ENCODE data around the gene MAP2.

The MAP2 gene

DNA sequence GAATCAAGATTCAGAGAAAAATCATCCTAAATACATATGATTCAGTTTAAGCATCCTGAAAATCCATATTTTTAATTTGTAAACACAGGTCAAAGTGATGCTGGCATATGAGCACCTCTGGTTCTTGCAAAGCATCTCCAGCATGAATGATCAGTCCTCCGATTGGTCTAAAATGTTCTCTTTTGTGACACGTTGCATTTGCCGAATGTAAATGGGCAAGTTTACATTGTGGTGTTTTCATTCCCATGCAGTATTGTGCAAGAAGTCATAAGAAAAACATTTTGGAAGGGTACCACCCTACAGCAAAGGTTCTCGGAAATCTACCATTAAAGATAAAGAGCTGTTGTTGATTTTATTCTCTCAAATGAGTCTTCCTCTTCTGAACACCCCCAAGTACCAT is 239.8 kb downstream of the MAP2 start:
- no peak for DNase-seq

GRCh38 chr2:209666296-209666695 is 242.4 kb downstream of the MAP2 start:
- DNase-seq, result no peak

- DNase-seq, result no peak
Observed at GRCh38 chr2:209671020-209671680, 247.3 kb downstream of the MAP2 start.

- no peak for DNase-seq
Observed at GRCh38 chr2:209673811-209674210, 250.0 kb downstream of the MAP2 start.

DNA sequence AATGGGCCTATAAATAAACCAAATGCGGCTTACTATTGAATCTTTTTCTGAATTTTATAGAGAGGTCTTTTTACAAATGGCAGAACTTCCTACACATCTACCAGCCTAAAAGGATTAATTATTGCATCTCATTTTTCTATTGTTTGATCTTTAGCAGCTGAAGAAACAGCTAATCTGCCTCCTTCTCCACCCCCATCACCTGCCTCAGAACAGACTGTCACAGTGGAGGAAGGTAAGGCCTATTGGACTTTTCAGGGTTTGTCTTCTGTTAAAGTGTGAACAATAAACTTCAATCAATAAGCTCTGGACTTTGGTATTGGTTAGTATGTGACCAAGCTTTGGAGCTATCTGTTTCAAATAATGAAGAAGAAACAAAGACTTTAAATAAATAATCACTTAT is 256.7 kb downstream of the MAP2 start:
- DNase-seq, result no peak

- no peak for DNase-seq
Observed at GRCh38 chr2:209681201-209681735, 257.4 kb downstream of the MAP2 start.

DNA sequence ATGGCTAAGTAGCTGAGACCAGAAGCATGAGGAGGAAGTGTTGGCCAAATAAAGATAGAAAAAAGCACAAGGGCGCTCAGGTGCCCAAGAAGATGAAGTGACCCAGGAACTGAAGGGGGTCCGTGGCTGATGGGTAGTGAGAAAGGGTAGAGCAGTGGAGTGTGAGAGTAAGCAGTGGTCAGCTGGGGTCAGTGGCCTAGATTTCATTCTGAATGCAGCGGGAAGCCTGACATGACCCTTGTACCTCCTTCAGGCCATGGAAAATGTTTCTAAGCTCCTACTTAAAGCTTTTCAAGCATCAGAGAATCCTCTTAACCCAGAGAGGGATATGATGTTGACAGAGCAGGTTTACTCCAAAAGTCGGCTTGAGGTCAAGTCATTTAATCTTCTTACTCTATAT is 258.8 kb downstream of the MAP2 start:
- no peak for DNase-seq

- no peak for DNase-seq
Observed at GRCh38 chr2:209685340-209685739, 261.5 kb downstream of the MAP2 start.

- no peak for DNase-seq
Observed at GRCh38 chr2:209685963-209686362, 262.1 kb downstream of the MAP2 start.

GRCh38 chr2:209686448-209686847 is 262.6 kb downstream of the MAP2 start:
- DNase-seq, result no peak

DNA sequence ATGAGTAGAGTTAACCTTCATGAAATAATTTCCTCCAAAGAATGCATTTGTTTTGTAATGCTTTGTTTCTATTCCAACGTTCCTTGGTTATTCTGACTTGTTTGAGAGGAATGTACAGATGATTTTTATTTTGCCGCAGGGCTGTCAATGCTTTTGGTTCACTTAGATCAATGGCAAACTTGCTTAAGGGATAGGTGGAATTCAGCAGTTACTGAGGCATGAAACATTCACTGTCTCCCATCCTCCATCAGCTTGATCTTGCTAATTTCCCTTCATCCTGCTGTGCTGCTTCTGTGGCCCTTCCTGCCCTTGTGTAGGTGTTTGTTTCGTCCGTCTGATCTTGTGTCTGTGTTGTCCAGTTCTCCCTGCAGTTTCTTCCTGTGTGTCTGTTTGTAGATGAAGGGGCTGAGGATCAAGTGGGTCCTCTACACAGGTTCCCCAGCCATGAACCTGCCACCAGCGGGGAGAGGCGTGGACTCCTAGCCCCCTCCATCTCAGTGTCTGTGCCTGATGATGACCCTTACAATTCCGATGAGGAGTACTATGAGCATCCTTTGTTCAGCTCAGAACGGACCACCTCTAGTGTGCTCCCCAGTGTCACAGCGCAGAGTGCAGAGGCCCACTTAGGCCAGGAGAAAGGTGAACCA is 263.6 kb downstream of the MAP2 start:
- no peak for DNase-seq

DNA sequence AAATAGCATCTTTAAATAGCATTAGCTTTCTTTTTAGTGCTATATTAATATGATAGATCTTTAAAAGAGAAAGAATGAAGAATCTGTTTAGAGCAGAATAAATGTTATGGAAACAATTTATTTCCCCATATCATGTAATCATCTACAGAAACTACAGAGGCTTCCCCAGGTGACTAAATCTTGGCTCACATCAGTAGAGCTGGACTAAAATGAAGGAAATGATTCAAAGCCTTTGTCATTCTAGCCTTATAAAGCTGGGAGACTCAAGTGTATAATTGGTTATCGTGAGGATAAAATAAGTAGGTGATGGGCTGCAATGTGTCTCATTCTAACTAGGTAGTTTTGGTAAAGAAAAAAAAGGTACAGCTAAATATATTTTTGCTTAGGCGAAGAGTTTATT is 264.5 kb downstream of the MAP2 start:
- DNase-seq, result no peak

DNA sequence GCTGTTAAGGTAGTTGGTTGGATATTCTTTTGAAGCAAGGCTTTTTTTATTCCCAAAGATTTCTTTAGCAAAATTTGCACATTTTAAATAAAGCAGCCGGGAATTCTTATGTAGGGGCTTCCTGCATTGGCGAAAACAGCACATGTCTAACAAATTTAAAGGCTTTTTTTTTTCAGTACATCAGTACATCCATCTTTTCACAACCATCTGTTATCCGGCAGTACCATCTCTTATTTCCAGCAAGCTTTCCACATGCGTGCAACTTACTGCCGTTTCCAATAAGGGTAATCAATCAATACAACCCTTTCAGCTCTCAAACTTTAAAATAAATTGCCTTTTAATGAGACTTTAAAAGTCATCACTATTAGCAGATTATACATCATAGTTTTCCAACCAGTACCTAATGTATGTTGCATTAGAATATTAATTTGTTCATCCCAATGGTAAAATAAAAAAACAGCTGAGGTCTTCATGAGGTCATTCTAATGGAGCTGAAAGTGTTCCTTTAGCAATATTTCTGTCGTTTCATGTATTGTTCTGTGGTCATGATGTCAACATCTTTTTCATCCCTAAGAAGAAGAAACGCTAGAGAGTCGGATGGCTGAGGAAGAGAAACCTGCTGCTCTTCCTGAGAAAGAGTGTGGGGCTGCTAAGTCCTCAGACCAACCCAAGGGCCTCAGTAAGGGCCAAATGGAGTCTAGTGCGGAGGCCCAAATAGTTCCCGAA is 266.3 kb downstream of the MAP2 start:
- no peak for DNase-seq

DNA sequence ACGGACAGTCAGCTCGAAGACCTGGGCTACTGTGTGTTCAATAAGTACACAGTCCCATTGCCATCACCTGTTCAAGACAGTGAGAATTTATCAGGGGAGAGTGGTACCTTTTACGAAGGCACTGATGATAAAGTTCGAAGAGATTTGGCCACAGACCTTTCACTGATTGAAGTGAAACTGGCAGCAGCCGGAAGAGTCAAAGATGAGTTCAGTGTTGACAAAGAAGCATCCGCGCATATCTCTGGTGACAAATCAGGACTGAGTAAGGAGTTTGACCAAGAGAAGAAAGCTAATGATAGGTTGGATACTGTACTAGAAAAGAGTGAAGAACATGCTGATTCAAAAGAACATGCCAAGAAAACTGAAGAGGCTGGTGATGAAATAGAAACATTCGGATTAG is 270.9 kb downstream of the MAP2 start:
- no peak for DNase-seq

GRCh38 chr2:209696836-209697711 is 273.2 kb downstream of the MAP2 start:
- DNase-seq, result no peak

GRCh38 chr2:209702775-209703174 is 278.9 kb downstream of the MAP2 start:
- DNase-seq, result no peak

- DNase-seq, result no peak
Observed at GRCh38 chr2:209713219-209713618, 289.4 kb downstream of the MAP2 start.

DNA sequence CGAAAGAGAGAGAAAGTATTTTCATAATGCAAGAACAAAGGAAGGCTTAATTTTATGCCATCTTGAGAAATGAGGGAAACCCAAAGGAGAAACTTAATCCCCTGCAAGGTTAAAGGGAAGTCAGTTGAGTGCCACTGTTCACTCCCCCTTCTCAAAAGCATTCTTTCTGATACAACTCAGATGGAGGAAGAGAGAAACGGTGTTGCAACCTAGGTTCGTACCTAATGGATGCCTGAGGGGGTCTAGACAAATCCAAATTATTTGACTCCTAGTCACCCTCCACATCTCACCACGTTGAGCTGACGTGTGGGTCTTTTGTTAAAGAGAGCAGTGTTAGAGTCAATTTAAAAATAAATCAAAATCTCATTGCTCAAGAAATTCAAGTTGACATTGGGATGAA is 295.2 kb downstream of the MAP2 start:
- DNase-seq, result no peak

GRCh38 chr2:209721497-209721896 is 297.6 kb downstream of the MAP2 start:
- no peak for DNase-seq

DNA sequence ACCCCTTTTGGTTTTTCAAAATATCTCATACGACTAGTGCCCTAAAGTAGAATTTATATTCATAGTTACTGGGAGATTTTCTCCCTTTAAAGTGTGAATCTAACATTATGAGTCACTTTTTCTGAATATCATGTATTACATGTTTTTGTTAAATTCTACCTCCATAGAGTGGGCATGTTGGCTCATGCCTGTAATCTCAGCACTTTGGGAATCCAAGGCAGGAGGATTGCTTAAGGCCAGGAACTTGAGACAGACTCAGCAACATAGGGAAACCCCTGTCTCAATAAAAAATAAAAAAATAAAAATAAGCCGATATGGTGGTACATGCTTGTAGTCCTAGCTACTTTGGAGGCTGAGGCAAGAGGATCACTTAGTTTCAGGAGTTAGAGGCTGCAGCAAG is 302.5 kb downstream of the MAP2 start:
- no peak for DNase-seq

DNA sequence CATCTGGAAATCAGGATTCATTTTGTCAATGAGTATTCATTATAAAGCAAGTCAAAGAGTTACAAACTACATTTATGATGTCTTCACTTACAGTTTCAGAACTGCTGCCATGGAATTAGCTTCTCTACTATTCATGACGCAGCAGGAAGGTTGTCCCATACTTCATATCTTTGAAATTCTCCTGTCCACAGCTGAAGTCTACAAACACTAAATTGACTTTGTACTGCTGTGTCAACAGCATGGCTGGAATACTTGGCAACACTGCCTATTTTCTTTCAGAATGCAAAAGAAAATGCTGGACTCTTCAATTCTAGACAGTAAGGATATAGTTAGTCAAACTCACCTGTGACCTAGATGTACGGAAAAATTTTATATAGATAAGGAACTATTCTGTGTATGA is 303.2 kb downstream of the MAP2 start:
- no peak for DNase-seq

- DNase-seq, result no peak
Observed at GRCh38 chr2:209734805-209735204, 311.0 kb downstream of the MAP2 start.

GRCh38 chr2:209741953-209742352 is 318.1 kb downstream of the MAP2 start:
- DNase-seq, result no peak

Data from NCI-H2107 (cell line).